Activated naive CD4-positive, alpha-beta T cell (primary cell): ENCODE results near the gene RPL37.
A peak's percentile ranks its signal among the peaks of the same experiment; 100 is the strongest.
"Not testable (repeated sequence)": the region's sequence is repeated elsewhere in the genome, so short reads cannot be mapped to it uniquely, and the experiment has no call there.

Source experiments
- DNase-seq, 4 experiments: peaks; one replicate each; lab custom pipeline; 2025; lab: John Stamatoyannopoulos, UW

Gene RPL37

DNA sequence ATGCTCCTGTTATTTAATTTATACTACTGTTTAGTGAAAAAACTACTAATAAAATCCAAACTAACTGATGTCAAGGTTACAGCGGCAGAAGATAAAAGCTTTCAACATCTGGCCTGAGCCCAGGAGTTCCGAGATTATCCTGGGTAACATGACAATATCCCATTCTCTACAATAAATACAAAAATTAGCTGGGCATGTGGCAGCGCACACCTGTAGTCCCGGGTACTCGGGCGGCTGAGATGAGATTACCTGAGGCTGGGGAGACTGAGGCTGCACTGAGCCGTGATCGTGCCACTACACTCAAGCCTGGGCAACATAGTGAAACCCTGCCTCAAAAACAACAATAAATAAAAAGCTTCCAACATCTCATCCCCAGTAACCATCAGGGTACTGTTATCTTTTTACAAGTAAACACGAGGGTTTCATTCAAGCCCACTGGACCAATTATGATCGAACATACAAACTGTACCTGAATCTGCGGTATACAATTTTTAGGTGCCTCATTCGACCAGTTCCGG lies 1.3 kb downstream of the RPL37 start:
- DNase-seq = peak in 1 of 4 experiments; percentile 1

DNA sequence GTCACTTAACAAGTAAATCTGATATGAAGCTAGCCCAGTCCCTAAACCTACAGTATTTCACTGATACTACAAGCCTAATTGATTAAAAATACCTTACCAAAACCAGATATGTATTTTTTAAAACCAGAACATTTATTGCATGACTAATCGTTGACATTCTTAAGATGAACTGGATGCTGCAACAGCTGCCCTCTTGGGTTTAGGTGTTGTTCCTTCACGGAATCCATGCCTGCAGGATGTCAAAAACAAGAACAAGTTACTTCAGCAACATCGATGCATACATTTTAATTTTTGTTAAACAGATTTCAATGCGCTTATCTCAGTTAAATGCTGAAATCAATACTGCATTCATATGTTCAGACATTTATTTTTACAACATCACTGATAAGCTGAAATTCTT lies 2.7 kb downstream of the RPL37 start:
- no peak for DNase-seq

DNA sequence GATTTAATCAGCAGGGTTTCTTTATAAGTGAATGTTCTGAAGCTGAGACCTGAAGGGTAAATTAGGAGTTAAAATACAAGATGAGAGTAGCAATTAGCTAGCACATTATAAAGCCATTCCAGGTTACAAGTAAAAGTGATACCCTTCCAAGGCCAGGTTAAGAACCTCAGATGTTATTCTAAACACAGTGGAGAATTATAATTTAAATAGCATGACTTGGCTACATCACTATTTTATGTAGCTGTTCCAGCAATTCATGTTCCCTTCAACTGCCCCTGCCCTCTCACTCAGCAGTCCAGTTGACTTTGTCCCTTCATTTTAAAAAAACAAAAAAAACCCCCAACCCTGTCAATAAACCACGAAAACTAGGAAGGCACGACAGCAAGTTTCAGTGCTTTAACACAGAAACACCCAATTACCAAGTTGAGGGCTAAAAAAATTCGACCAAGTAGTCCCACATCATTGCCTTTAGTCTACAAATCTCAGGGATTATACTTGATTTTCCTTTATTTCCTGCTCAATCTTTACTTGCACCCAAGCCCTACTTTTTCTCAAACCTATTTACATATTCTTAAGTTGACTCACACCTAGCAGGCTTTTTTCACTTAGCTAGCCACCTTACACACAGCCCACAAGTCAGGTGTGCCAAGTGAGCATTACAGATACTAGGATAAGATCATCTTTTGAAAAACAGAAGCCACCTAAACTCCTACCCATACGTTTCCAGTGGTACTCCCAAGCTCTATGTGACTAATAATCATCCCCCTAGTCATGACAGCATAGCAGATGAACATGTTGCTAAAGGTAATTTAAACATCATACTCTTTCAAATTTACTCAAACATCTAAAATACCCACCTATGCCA lies 3.4 kb downstream of the RPL37 start:
- DNase-seq = no peak

DNA sequence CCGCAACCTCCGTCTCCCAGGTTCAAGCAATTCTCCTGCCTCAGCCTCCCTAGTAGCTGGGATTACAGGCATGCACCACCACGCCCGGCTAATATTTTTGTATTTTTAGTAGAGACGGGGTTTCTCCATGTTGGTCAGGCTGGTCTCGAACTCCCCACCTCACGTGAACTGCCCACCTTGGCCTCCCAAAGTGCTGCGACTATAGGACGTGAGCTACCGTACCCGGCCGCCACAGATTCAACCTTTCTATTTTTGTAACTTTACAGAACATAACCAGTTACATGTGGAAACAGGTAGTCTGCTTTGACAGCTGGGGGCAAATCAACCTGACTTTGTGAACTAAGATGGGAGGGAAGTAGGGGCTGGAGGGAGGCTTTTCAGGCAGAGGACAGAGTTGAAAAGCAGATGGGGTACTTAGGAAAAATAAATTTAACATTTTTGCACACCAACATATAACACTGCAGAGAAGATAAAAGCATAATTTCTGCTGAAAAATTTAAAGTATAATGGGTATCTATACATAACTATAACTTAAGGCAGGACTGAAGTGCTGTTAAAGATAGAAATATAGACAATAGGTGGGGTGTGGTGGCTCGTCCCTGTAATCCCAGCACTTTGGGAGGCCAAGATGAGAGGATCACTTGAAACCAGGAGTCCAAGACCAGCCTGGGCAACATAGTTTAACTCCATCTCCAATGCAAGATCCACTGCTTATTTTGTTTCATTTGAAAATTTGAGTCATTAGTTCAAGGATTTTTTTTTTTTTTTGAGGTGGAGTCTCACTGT lies 5.1 kb downstream of the RPL37 start:
- no peak for DNase-seq

DNA sequence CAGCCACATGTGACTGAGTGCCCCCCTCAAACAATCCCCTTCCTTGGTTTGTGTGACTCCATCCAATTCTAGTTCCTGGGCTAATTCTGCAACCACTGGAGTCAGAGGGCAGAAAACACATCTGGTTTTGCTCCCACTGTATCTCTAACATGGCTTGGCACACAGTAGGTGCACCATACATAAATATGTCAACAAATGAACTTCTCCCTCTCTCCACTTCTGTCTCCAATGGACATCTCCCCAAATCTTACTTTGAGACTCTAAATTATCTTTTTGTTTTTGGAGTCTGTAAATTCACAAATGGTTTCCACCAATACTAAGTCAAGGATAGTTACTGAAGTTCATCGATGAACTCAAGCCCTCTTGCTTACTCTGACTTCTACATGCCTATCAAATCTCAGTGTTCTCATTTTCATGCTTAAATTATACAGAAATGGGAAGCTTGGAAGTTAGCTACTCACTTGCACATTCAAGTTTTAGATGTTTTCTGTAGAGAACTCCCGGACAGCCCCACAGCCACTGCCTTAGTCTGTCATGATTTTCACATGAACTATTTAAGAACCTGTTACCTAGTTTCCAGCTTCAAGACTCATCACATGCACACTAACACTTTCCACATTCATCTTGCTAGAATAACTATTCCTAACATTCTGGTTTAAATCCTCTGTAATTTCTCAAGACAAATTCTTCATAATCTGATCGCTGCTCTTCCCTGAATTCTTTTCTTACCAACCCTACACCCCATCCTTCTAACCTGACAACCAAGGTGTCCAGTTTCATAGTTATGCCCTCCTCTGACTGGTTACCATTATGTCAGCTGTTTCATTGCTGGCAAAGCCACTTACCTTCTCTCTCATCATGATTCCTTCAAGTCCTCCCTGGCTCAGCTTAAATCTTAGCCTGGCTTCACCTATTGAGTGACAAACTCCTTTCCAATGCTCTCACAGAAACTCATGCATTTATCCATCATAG lies 6.0 kb downstream of the RPL37 start:
- DNase-seq = no peak

DNA sequence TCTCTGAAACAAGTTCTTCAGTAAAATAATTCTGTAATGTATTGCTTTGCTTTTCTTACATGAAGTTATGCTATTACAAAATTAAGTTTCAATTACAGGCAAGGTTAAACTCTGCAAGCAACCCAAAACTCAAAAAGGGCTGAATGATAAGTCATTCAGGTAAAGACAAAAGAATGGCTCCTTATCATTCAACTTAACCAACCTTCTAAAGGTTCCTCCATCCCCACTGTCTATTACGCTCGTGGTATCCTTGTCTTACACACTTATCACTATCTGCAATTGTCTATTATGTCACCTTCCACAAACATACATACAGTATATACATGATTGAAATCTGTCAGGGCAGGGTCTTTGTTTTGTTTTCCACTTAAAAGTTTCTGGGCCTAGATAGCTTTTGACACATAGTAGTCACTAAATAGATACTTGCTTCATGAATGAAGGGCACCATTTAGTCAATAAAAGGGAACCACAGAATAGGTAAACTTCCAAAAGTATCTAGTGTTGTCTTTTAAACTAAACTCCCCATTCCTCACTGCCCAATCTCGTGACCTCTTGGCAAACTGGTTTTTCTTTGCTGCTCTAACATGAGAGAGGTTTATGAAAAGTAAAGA lies 6.9 kb downstream of the RPL37 start:
- DNase-seq = no peak

- DNase-seq = no peak
Observed at GRCh38 chr5:40827188-40827977, 7.6 kb downstream of the RPL37 start.

- no peak for DNase-seq
Observed at GRCh38 chr5:40826489-40827187, 8.4 kb downstream of the RPL37 start.

- not testable (repeated sequence) for DNase-seq
Observed at GRCh38 chr5:40825461-40826043, 9.5 kb downstream of the RPL37 start.

GRCh38 chr5:40823459-40823858 lies 11.6 kb downstream of the RPL37 start:
- no peak for DNase-seq

GRCh38 chr5:40813698-40814281 lies 21.2 kb downstream of the RPL37 start:
- no peak for DNase-seq

GRCh38 chr5:40812125-40812524 lies 22.9 kb downstream of the RPL37 start:
- DNase-seq = no peak

DNA sequence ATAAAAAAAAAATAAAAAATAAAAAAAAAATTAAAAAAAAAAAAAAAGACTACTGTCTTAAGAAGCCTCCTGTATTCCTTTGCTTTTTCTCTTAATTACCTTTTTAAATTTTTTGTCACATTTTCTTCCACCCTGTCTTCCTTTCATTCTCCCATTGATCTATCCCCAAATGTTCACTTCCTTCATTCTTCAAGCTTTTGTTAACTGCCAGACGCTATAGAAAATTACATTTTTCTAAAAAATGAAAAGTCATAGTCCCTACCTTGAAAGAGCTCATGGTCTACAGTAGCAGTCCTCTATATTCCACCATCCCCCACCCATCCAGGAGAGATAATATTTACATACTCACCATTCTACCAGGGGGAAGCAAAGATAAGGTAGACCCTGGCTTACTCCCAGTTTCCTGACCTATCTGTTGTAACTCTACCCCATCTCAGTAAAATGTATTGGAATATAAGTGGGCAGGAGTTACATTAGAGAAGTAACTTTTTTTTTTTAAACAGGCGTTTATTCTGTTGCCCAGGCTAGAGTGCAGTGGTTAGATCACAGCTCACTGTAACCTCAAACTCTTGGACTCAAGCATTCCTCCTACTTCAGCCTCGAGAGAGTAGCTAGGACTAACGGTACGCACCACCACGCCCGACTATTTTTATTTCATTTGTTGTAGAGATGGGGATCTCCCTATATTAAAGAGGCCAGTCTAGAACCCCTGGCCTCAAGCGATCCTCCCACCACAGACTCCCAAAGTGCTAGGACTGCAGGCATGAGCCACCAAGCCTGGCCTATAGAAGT lies 33.1 kb downstream of the RPL37 start:
- no peak for DNase-seq

DNA sequence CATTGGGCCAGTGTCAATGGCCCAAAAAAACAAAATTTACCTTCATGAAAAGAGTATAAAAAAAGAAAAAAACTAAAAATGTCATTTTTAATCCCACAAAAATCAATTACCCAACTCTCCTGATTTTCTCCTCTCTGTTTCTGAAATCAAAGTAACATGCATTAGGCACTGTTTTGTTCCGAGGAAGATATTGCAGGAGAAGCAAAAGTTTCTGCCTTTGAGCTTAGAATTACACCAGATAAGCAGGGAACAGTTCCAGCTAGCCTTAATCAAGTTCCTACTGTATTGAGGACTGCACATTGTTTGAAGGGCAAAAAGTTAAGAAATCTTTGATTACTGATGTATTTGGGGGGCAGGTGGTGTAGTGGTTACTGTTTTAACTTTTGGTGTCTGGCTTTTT lies 35.8 kb downstream of the RPL37 start:
- DNase-seq = no peak

GRCh38 chr5:40798801-40799210 lies 36.2 kb downstream of the RPL37 start:
- no peak for DNase-seq

- DNase-seq = peak; percentile 60 to 91 (median 73)
Observed at GRCh38 chr5:40798012-40798800, 36.8 kb downstream of the RPL37 start, which contains the start of gene PRKAA1. TSS of gene PRKAA1 (minus strand) at chr5:40798374. CDS start at chr5:40798189, 185 bp downstream.
